C4-2B (cell line): ENCODE results near the gene CCR8.

ENCODE experiments used
- H3K27ac ChIP-seq: fragments of 450-650 bp; 2 replicates; pipeline ENCODE4 v1.5.1; 2017
- CTCF ChIP-seq: fragments of 450-650 bp; conservative IDR thresholded peaks from 2 replicates; pipeline ENCODE4 v1.5.1; 2017; ENCODE audit warnings: mild to moderate bottlenecking
- ZFX ChIP-seq: fragments of 450-650 bp; IDR thresholded peaks from 2 replicates; pipeline ENCODE4 v1.6.1; 2017

The CCR8 gene

GRCh38 chr3:39378957-39379777, 49.7 kb downstream of the CCR8 start:
- no peak overlapping the region for H3K27ac ChIP-seq
- TF ChIP-seq ZFX: no peak
- no peak for TF ChIP-seq CTCF

GRCh38 chr3:39379778-39380155, 50.3 kb downstream of the CCR8 start:
- no peak for TF ChIP-seq CTCF
- no peak for TF ChIP-seq ZFX
- no peak overlapping the region for H3K27ac ChIP-seq

- TF ChIP-seq ZFX: no peak
- no peak overlapping the region for H3K27ac ChIP-seq
Measured at GRCh38 chr3:39381432-39381831, 51.9 kb downstream of the CCR8 start.
